Activated naive CD8-positive, alpha-beta T cell treated with anti-CD3 and anti-CD28 coated beads, Interleukin-2, amount 50 U/mL, for 24 hours (primary cell): ENCODE data around the gene TADA2A.

Source experiments
- ATAC-seq: fragments of 150-1000 bp; cut with Tn5 transposase; one replicate; pipeline ENCODE4 v1.10.0; 2021
- DNase-seq: peaks from one replicate; pipeline ENCODE4 v3.0.0; 2021
- H3K27ac Mint-ChIP-seq: one replicate; pipeline ENCODE4 v1.8.0; 2021; ENCODE audit warnings: mild to moderate bottlenecking, mixed read lengths
- H3K27me3 Mint-ChIP-seq: one replicate; pipeline ENCODE4 v1.8.0; 2021; ENCODE audit warnings: mixed read lengths
- H3K36me3 Mint-ChIP-seq: one replicate; pipeline ENCODE4 v1.8.0; 2021; ENCODE audit warnings: low read depth, mixed read lengths
- H3K4me1 Mint-ChIP-seq: one replicate; pipeline ENCODE4 v1.8.0; 2021; ENCODE audit warnings: mixed read lengths
- H3K4me3 Mint-ChIP-seq: one replicate; pipeline ENCODE4 v1.8.0; 2021; ENCODE audit warnings: mild to moderate bottlenecking, moderate library complexity, mixed read lengths
- H3K9me3 Mint-ChIP-seq: one replicate; pipeline ENCODE4 v1.8.0; 2021; ENCODE audit warnings: mixed read lengths

Gene TADA2A

GRCh38 chr17:37462492-37462891, 55.8 kb downstream of the TADA2A start:
- Mint-ChIP-seq H3K4me3 (no peak overlapping the region), H3K36me3 (peaks cover 36% of the 10 kb centered on the region), H3K27me3 (no peaks in the 10 kb centered on the region), H3K4me1 (peaks cover 12% of the 10 kb centered on the region), H3K9me3 (no peaks in the 10 kb centered on the region), H3K27ac (no peak overlapping the region)
- ATAC-seq (no peak), DNase-seq (no peak)

GRCh38 chr17:37463039-37463438, 56.4 kb downstream of the TADA2A start:
- Mint-ChIP-seq H3K27me3 (no peaks in the 10 kb centered on the region), H3K36me3 (peaks cover 36% of the 10 kb centered on the region), H3K4me1 (peaks cover 12% of the 10 kb centered on the region), H3K4me3 (no peak overlapping the region), H3K27ac (no peak overlapping the region), H3K9me3 (no peaks in the 10 kb centered on the region)
- no peak for ATAC-seq
- no peak for DNase-seq

GRCh38 chr17:37465069-37465616, 58.5 kb downstream of the TADA2A start:
- H3K36me3 Mint-ChIP-seq = peaks cover 35% of the 10 kb centered on the region
- H3K9me3 Mint-ChIP-seq = no peaks in the 10 kb centered on the region
- DNase-seq (no peak), ATAC-seq (no peak)
- H3K4me1 Mint-ChIP-seq = peaks cover 12% of the 10 kb centered on the region
- H3K4me3 Mint-ChIP-seq = no peak overlapping the region
- no peak overlapping the region for H3K27ac Mint-ChIP-seq
- no peaks in the 10 kb centered on the region for H3K27me3 Mint-ChIP-seq

- Mint-ChIP-seq H3K36me3 (peaks cover 42% of the 10 kb centered on the region), H3K9me3 (no peaks in the 10 kb centered on the region), H3K4me1 (peaks cover 5% of the 10 kb centered on the region), H3K27ac (no peak overlapping the region), H3K4me3 (no peak overlapping the region), H3K27me3 (no peaks in the 10 kb centered on the region)
- no peak for DNase-seq
- no peak for ATAC-seq
Measured at GRCh38 chr17:37466471-37466870, 59.8 kb downstream of the TADA2A start.

- H3K9me3 Mint-ChIP-seq = no peaks in the 10 kb centered on the region
- no peak for DNase-seq
- no peak for ATAC-seq
- no peak overlapping the region for H3K27ac Mint-ChIP-seq
- H3K4me3 Mint-ChIP-seq = no peak overlapping the region
- no peaks in the 10 kb centered on the region for H3K4me1 Mint-ChIP-seq
- H3K36me3 Mint-ChIP-seq = peaks cover 38% of the 10 kb centered on the region
- H3K27me3 Mint-ChIP-seq = no peaks in the 10 kb centered on the region
Measured at GRCh38 chr17:37470181-37470580, 63.5 kb downstream of the TADA2A start.

- no peak overlapping the region for H3K27ac Mint-ChIP-seq
- no peak for DNase-seq
- no peak overlapping the region for H3K4me3 Mint-ChIP-seq
- peaks cover 45% of the 10 kb centered on the region for H3K36me3 Mint-ChIP-seq
- H3K9me3 Mint-ChIP-seq = no peaks in the 10 kb centered on the region
- H3K4me1 Mint-ChIP-seq = no peaks in the 10 kb centered on the region
- no peak for ATAC-seq
- no peaks in the 10 kb centered on the region for H3K27me3 Mint-ChIP-seq
Measured at GRCh38 chr17:37475731-37476420, 69.2 kb downstream of the TADA2A start.

- peaks cover 41% of the 10 kb centered on the region for H3K36me3 Mint-ChIP-seq
- no peak overlapping the region for H3K27ac Mint-ChIP-seq
- no peaks in the 10 kb centered on the region for H3K27me3 Mint-ChIP-seq
- no peaks in the 10 kb centered on the region for H3K4me1 Mint-ChIP-seq
- no peak overlapping the region for H3K4me3 Mint-ChIP-seq
- ATAC-seq = no peak
- DNase-seq = no peak
- H3K9me3 Mint-ChIP-seq = no peaks in the 10 kb centered on the region
Measured at GRCh38 chr17:37476431-37477120, 69.9 kb downstream of the TADA2A start.

GRCh38 chr17:37478187-37478586, 71.5 kb downstream of the TADA2A start:
- peaks cover 33% of the 10 kb centered on the region for H3K36me3 Mint-ChIP-seq
- H3K27ac Mint-ChIP-seq = no peak overlapping the region
- H3K9me3 Mint-ChIP-seq = no peaks in the 10 kb centered on the region
- ATAC-seq = no peak
- no peaks in the 10 kb centered on the region for H3K27me3 Mint-ChIP-seq
- peaks cover 5% of the 10 kb centered on the region for H3K4me1 Mint-ChIP-seq
- DNase-seq = no peak
- H3K4me3 Mint-ChIP-seq = no peak overlapping the region

- Mint-ChIP-seq H3K27ac (no peak overlapping the region), H3K27me3 (no peaks in the 10 kb centered on the region), H3K4me3 (no peak overlapping the region), H3K9me3 (no peaks in the 10 kb centered on the region), H3K36me3 (peaks cover 27% of the 10 kb centered on the region), H3K4me1 (peaks cover 13% of the 10 kb centered on the region)
- DNase-seq (no peak), ATAC-seq (no peak)
Measured at GRCh38 chr17:37479025-37479424, 72.3 kb downstream of the TADA2A start.

GRCh38 chr17:37480427-37480826, 73.7 kb downstream of the TADA2A start:
- no peak overlapping the region for H3K4me3 Mint-ChIP-seq
- peaks cover 13% of the 10 kb centered on the region for H3K4me1 Mint-ChIP-seq
- no peak for DNase-seq
- no peaks in the 10 kb centered on the region for H3K27me3 Mint-ChIP-seq
- ATAC-seq = no peak
- no peak overlapping the region for H3K27ac Mint-ChIP-seq
- peaks cover 27% of the 10 kb centered on the region for H3K36me3 Mint-ChIP-seq
- H3K9me3 Mint-ChIP-seq = no peaks in the 10 kb centered on the region

- no peak overlapping the region for H3K4me3 Mint-ChIP-seq
- no peak overlapping the region for H3K27ac Mint-ChIP-seq
- ATAC-seq = no peak
- no peak for DNase-seq
- peaks cover 13% of the 10 kb centered on the region for H3K4me1 Mint-ChIP-seq
- no peaks in the 10 kb centered on the region for H3K9me3 Mint-ChIP-seq
- H3K27me3 Mint-ChIP-seq = no peaks in the 10 kb centered on the region
- H3K36me3 Mint-ChIP-seq = peaks cover 20% of the 10 kb centered on the region
Measured at GRCh38 chr17:37481001-37481665, 74.4 kb downstream of the TADA2A start.

- Mint-ChIP-seq H3K4me1 (peaks cover 20% of the 10 kb centered on the region), H3K36me3 (peaks cover 6% of the 10 kb centered on the region), H3K9me3 (no peaks in the 10 kb centered on the region), H3K27ac (peak overlapping the region; percentile 6), H3K4me3 (no peak overlapping the region), H3K27me3 (peaks cover 4% of the 10 kb centered on the region)
- DNase-seq (no peak), ATAC-seq (peak; percentile 48)
Measured at GRCh38 chr17:37483311-37484039, 76.8 kb downstream of the TADA2A start.

- DNase-seq (no peak), ATAC-seq (no peak)
- Mint-ChIP-seq H3K9me3 (no peaks in the 10 kb centered on the region), H3K36me3 (peaks cover 3% of the 10 kb centered on the region), H3K4me1 (peaks cover 37% of the 10 kb centered on the region), H3K4me3 (no peak overlapping the region), H3K27me3 (peaks cover 4% of the 10 kb centered on the region), H3K27ac (no peak overlapping the region)
Measured at GRCh38 chr17:37485938-37486570, 79.4 kb downstream of the TADA2A start.

GRCh38 chr17:37488009-37488604, 81.4 kb downstream of the TADA2A start:
- ATAC-seq (no peak), DNase-seq (no peak)
- H3K4me1 Mint-ChIP-seq = peaks cover 51% of the 10 kb centered on the region
- no peaks in the 10 kb centered on the region for H3K9me3 Mint-ChIP-seq
- H3K36me3 Mint-ChIP-seq = peaks cover 3% of the 10 kb centered on the region
- H3K27ac Mint-ChIP-seq = peak overlapping the region; percentile 93
- peaks cover 4% of the 10 kb centered on the region for H3K27me3 Mint-ChIP-seq
- peak overlapping the region; percentile 87 for H3K4me3 Mint-ChIP-seq
